Neural cell (in vitro differentiated cells): ENCODE data around the gene NUBPL.

Experiments used
- EP300 ChIP-seq: fragments of 450-650 bp; conservative IDR thresholded peaks from 2 replicates; pipeline ENCODE4 v1.6.1; 2014; ENCODE audit warnings: antibody characterized with exemption, mild to moderate bottlenecking, moderate library complexity; ENCODE audit not compliant: poor library complexity, severe bottlenecking
- POLR2AphosphoS5 ChIP-seq: IDR thresholded peaks from 2 replicates; pipeline ENCODE4 v1.6.1; 2012
- REST ChIP-seq: IDR thresholded peaks from 2 replicates; pipeline ENCODE4 v1.6.1; 2012; ENCODE audit warnings: borderline replicate concordance
- SMC3 ChIP-seq: fragments of 450-650 bp; conservative IDR thresholded peaks from 2 replicates; pipeline ENCODE4 v1.6.1; 2014; ENCODE audit warnings: antibody characterized with exemption, mild to moderate bottlenecking, moderate library complexity; ENCODE audit not compliant: poor library complexity
- TAF1 ChIP-seq: IDR thresholded peaks from 2 replicates; pipeline ENCODE4 v1.6.1; 2012; ENCODE audit warnings: low read depth
- TF ChIP-seq, protein P1 (sequence below): fragments of 450-650 bp; IDR thresholded peaks from 2 replicates; pipeline ENCODE4 v1.5.1; 2014; ENCODE audit warnings: antibody characterized with exemption, mild to moderate bottlenecking, moderate library complexity; ENCODE audit not compliant: poor library complexity, severe bottlenecking

- TF ChIP-seq REST: no peak
- TF ChIP-seq, protein P1, sequence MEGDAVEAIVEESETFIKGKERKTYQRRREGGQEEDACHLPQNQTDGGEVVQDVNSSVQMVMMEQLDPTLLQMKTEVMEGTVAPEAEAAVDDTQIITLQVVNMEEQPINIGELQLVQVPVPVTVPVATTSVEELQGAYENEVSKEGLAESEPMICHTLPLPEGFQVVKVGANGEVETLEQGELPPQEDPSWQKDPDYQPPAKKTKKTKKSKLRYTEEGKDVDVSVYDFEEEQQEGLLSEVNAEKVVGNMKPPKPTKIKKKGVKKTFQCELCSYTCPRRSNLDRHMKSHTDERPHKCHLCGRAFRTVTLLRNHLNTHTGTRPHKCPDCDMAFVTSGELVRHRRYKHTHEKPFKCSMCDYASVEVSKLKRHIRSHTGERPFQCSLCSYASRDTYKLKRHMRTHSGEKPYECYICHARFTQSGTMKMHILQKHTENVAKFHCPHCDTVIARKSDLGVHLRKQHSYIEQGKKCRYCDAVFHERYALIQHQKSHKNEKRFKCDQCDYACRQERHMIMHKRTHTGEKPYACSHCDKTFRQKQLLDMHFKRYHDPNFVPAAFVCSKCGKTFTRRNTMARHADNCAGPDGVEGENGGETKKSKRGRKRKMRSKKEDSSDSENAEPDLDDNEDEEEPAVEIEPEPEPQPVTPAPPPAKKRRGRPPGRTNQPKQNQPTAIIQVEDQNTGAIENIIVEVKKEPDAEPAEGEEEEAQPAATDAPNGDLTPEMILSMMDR: no peak
- TF ChIP-seq POLR2AphosphoS5: no peak
- TF ChIP-seq EP300: no peak
- TF ChIP-seq SMC3: no peak
- TF ChIP-seq TAF1: no peak
Measured at GRCh38 chr14:31530136-31530535, 31.1 kb upstream of the NUBPL start.
